HK-2 (cell line): ENCODE measurements around the gene PPIA.

Experiments used
- DNase-seq: peaks from one replicate; pipeline ENCODE4 v3.0.0-alpha.2; 2018; ENCODE audit not compliant: unreplicated experiment

Gene PPIA

DNA sequence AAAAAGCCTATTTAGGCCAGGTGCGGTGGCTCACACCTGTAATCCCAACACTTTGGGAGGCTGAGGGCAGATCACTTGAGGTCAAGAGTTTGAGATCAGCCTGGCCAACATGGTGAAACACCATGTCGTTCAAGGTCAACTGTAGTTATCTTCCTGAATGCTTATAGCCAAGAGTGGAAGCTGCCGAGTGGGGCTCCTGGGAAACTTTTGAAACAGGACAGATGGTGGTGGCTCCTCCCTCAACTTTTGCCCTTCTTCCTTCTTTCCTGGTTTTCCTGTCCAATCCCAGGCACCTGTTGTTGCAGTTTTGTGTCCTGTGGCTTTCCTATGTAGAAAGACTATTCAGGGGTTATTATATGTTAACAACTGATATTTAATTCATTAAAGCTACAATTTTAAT is 8.7 kb upstream of the PPIA start:
- no peak for DNase-seq

DNA sequence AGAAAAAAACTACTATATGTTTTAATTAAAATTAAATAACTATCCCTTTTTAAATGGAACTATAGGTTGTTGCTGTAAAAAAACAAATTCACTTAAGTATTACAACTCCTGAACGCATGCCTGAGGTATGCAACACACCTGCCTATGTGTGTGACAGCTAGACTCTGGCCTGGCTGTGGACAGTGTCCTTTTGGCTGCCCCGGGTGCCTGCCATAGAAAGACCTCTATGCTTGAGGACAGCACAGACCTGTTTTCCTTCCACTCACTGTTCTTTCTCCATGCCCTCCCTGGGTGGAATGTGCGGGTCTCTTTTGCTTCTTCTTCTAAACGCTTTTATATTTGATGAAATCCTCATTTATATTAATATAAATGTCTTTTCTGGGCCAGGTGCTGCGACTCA is 6.5 kb upstream of the PPIA start:
- DNase-seq: no peak

DNA sequence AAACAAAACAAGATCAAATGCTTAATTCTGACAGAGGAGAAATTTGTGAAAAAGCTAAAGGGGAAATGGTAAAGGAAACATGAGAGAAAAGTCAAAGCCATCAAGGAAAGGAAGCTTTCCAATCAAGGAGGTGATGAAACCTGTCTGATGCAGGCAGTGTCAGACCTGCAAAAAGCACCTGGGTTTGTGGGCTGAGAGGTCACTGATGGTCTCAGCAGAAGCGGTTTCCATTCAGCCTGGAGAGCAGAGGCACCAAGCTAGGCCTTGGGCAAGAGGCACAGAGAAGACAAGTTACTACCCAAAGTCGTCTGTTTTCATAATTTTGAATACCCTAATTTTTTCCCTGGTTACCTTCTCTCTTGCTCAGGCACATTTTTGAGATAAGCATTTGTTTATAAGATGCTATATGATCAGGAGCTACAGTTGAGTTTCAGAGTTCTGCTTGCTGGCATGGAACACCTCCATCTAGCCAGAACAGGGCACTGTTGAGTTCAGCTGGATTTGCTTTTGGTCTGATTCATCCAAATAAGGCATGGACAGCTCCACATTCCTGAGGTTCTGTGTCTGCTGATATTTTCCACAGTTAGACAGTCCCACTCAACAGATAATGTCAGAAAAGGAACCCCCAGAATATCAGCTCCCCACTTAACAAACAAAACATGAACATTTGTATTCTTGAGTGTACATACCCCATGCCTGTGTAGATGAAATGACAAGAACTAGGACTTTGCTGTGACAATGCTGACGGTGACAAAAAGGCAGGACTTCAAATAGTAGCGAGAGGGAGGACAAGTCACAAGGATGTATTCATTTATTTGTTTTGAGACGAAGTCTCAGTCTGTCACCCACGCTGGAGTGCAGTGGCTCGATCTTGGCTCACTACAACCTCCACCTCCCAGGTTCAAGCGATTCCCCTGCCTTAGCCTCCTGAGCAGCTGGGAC is 4.9 kb upstream of the PPIA start:
- DNase-seq: no peak

DNA sequence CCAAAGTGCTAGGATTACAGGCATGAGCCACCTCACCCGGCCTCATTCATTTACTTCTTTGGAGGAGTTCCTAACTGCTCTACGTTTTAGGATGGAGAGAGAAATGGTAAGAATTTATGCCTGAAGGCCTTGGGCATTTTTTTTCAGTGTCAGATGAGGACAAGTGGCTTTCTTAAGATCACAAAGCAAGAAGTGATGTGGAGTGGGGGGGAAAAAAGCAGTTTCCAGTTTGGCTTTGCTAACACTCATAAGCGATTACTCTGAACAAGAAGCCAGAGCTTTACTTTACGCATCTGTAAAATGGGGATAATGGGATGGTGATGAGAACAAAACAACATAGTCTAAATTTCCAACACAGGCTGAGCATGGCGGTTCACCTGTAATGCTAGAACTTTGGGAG is 2.6 kb upstream of the PPIA start:
- no peak for DNase-seq

DNA sequence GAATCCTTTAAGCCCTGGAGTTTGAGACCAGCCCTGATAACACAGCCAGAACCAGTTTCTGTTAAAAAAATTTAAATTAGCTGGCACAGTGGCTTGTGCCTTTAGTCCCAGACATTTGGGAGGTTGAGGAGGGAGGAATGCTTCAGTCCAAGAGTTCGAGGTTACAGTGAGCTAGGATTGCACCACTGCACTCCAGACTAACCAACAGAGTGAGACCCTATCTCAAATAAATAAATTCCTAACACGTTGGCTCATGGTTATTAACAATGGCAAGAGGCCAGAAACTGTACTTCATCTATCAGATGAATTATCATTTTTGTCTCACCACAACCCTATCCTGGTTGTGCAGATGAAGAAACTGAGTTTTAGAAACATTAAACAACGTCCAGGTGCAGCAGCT is 2.1 kb upstream of the PPIA start:
- no peak for DNase-seq

DNA sequence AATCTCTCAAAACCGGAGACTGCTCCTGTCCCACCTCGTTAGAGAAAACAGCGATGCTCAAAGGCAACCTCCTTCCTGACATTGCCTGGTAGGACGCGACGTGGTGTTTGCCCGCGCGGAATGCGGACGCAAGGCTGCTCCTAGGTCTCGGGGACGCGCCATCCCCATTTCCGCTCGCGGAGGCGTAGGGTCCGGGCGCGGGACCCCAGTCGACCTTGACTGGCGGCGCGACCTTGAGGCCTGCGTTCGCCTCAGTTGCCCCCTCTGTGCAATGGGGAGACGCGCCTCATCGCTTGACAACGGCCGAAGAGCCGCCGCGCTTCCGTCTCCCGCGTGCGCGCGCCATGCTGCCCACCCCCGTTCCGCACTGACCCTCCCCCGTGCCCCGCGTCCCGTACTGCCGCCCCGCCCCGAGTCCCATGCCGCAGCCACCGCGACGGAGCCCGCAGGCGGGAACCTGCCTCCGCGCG is 412 bp upstream of the PPIA start:
- no peak for DNase-seq

DNA sequence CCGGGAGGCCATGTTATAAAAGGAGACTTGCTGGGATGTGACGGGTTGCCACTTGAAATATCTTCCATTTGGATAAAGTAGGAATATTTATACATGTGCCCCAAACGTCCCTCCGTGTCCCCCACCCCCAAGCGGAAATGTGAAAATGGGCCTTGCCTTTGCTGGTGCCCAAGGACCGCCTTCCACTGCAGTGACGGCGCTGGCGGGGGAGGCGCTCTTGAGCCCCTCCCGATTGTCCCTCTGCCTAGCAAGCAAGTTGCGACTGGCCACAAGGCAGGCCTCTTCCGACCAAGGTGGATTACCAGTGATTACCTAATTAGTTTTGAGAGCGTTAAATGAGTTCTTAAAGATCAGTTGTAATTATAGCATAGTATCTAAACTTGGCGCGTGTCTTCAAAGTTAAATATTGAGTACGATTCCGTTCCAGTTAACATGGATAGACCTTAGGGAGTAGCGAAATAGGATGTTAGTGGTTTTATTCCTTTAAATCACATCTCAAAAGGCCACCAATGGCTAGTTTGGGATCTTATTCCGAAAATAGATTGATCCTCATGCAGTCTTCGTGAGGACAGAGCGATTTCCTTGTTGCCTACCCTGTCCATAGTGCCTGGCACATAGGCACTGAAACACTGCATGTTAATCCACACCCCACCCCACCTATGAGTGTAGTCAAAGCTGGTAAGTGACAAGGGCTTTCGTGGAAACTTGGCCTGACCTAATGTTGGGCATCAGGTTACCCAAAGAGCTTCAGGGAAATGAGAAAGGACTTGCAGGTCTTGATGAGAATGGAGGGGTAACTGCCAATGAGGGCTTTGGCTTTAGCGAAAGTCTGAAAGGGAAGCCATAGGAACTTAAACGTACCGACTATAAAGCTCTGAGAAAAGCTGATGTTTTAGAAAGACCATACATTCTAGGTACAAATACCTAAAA is 1.1 kb downstream of the PPIA start:
- DNase-seq: peak; percentile 84

DNA sequence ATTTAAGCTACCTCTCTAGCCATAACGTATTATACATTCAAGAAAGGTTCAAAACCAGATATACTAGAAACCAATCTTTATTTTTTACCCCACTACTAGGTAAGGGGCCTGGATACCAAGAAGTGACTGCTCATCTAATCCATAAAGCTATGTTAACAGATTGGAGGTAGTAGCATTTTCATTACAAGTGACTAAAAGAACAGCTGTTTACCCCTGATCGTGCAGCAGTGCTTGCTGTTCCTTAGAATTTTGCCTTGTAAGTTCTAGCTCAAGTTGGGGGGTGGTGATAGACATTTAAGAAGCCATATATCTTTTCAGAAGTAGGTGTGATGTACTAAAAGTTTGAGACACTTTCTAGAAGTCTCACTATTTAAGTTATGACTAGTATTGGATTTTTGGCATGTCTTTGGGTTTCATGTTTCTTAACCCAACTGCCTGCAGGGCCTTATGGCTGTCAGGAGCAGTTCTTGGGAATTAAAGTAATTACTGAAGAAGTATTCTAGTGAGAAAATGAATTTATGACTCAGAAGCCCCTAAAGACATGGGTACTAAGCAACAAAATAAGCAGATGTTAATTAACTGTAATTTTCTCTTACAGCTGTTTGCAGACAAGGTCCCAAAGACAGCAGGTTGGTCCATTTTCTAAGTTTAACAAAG is 2.3 kb downstream of the PPIA start:
- no peak for DNase-seq

DNA sequence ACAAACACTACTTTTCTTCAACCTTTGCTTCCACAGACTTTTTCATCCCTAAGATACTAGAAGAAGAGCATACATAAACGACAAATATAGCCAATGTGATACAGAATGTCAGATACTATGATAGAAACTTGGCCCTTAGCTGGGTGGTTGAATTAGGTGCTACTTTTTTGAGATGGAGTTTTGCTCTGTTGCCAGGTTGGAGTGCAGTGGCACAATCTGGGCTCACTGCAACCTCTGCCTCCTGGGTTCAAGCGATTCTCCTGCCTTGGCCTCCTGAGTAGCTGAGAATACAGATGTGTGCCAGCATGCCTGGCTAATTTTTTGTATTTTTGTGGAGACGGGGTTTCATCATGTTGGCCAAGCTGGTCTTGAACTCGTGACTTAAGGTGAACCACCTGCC is 3.5 kb downstream of the PPIA start:
- DNase-seq: no peak

DNA sequence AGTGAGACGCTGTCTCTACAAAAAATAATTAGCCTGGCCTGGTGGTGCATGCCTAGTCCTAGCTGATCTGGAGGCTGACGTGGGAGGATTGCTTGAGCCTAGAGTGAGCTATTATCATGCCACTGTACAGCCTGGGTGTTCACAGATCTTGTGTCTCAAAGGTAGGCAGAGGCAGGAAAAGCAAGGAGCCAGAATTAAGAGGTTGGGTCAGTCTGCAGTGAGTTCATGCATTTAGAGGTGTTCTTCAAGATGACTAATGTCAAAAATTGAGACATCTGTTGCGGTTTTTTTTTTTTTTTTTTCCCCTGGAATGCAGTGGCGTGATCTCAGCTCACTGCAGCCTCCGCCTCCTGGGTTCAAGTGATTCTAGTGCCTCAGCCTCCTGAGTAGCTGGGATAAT is 5.4 kb downstream of the PPIA start:
- DNase-seq: no peak

DNA sequence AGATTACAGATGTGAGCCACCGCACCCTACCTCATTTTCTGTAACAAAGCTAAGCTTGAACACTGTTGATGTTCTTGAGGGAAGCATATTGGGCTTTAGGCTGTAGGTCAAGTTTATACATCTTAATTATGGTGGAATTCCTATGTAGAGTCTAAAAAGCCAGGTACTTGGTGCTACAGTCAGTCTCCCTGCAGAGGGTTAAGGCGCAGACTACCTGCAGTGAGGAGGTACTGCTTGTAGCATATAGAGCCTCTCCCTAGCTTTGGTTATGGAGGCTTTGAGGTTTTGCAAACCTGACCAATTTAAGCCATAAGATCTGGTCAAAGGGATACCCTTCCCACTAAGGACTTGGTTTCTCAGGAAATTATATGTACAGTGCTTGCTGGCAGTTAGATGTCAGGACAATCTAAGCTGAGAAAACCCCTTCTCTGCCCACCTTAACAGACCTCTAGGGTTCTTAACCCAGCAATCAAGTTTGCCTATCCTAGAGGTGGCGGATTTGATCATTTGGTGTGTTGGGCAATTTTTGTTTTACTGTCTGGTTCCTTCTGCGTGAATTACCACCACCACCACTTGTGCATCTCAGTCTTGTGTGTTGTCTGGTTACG is 6.0 kb downstream of the PPIA start:
- DNase-seq: no peak

DNA sequence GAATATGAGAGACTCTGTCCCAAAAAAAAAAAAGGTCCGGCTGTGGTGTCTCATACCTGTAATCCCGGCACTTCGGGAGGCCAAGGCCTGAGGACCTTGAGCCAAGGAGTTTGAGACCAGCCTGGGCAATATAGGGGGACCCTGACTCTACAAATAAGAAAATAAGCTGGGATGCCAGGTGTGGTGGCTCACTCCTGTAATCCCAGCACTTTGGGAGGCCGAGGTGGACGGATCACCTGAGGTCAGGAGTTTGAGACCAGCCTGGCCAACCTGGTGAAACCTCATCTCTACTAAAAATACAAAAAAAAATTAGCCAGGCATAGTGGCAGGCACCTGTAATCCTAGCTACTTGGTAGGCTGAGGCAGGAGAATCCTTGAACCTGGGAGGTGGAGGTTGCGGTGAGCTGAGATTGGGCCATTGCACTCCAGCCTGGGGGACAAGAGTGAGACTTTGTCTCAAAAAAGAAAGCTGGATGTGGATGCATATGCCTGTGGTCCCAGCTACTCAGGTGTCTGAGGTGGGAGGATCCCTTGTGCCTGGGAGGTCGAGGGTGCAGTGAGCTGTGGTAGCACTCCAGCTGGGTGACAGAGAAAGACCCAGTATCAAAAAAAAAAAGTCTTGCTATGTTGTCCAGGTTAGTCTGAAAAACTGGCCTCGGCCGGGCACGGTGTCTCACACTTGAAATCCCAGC is 7.5 kb downstream of the PPIA start:
- peak; percentile 30 for DNase-seq

DNA sequence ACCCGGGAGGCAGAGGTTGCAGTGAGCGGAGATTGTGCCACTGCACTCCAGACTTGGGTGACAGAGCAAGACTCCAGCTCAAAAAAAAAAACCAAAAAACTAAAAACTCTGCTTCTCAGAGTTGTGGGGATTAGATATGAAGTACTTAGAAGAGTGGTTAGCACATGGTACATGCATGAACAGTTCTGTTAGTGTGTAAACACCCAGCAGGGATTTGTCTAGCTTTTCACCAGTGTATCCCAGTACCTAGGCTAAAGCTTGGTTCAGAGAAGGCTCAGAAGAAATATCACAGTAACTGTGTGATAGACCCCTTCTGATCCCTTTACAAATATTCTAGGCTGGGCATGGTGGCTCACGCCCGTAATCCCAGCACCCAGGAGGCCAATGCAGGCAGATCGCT is 9.5 kb downstream of the PPIA start:
- DNase-seq: no peak

DNA sequence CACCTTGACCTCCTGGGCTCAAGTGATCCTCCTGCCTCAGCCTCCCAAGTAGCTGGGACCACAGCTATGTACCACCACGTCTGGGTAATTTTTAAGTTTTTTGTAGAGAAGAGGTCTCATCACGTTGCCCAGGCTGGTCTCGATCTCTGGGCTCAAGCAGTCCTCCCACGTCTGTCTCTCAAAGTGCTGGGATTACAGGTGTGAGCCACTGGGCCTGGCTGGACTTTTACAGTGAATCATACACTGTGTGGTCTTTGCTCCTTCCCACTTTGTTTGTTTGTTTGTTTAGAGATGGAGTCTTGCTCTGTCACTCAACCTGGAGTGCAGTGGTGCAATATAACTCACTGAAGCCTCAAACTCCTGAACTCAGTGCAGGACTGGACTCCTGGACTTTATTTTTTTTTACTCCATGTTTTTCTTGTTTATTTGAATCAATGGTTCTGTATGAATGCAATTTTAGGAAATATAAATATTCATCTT is 12.5 kb downstream of the PPIA start:
- DNase-seq: no peak

DNA sequence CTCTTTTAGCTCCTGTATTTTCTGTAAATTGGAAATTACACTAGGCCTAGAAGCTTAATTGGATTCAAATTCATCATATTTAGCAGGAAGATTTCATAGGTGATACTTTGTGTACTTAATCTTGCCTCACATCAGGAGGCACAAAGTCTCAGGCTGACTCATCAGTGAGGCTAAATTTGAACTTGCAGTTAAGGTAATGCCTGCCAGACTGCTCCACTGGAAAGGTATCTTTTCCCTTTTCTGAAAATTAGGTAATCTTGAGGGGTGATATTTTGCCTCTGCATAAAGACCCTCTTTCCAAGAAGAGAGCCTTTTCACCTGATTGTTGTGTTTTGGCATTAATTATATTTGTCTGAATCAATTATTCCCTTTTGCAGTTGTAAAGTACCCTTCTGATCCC is 14.6 kb downstream of the PPIA start:
- no peak for DNase-seq

DNA sequence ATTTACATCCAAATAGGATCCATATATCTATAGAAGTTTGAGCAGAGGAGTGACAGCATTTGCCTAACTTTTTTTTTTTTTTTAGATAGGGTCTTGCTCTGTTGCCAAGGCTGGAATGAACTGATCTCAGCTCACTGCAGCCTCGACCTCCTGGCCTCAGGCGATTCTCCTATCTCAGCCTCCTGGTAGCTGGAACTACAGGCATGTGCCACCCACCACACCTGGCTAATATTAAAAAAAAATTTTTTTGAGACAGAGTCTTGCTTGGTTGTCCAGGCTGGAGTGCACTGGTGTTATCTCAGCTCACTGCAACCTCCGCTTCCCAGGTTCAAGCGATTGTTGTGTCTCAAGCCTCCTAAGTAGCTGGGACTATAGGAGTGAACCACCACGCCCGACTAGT is 15.1 kb downstream of the PPIA start:
- no peak for DNase-seq

DNA sequence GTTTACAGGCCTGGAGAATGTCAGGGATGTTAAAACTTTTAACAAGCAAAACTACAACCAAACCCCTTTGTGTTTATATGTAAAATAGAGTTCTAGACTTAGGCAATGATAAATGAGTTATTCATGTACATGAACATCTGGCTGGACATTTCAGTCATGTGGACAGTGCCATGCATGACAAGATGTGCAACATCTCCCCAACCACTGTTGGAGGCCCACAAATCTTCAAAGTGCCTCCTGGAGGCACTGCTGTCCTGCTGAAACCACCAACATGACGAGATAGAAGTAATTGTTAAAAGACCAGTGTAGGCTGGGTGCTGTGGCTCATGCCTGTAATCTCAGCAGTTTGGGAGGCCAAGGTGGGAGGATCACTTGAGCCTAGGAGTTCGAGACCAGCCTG is 18.4 kb downstream of the PPIA start:
- no peak for DNase-seq

DNA sequence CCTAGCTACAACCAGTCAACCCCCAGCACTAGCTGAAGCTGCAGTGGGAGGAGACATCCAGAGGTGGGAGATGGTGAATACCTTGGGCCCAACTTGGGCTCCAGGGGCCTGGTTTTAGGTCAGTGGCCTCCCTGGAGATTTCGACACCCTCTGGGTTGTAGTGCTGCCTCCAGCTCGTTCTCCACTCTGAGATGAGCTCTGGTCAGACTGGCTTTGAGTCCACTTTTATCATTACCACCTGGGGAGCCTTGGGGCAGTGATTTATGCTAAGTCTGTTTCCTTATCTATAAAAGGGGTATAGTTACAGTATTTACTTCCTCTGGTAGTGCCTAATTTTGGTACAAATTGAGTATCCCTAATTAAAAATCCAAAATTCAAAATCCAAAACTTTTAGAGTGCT is 22.8 kb downstream of the PPIA start:
- DNase-seq: no peak

DNA sequence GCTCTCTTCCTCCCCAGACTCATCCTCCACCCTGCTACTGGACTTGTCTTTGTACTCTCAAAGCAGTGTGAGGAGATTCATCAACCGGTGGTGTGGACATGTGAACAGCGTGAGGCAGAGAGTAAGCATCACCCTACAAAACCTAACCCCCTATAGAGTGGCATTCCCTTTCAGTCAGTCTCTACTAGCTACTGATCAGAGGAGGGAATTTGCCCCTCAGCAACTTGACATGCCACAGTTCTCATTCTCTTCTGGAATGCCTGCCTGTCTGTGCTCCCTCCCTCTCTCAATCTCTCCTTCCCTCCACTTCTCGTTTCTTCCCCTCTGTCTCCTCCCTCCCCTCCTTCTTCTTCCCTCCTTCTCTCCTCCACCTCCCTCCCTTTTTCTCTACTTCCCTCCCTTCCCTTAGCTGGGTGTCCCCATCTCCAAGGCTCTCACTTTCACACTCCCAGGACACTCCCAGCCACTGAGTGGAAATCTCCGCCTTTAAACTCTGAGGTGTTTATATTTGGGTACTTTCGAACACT is 26.8 kb downstream of the PPIA start:
- no peak for DNase-seq

DNA sequence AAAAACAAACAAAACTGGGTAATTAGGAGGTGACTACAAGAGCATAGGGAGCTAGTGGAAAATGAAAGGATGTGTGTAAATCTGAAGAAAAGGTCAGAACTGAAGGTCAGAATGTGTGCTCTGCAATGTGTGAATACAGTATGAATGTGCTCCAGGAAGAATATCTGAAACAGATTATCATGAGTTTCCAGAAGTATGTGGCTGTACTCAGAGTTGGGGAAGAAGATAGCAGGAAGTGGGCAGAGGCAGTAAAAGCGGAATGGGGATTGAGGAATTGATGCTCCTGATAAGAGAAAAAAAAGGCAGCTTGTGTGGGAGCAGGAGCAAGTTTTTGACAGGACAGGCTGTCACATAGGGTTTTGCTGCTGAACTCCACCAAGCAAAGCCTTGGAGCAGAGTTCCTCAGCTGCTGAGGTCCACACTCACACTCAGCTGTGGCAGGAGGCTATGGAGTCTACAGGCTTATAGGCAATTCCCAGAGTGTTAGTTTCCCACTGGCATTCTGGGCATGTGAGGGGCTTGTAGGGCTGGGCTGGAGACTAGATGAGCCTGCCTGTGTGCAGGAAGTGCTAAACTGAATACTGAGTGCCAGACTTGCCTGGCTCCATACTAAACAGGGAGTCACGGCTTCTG is 28.5 kb downstream of the PPIA start:
- DNase-seq: no peak
